ENCODE data around the gene GLRA1.

DNA sequence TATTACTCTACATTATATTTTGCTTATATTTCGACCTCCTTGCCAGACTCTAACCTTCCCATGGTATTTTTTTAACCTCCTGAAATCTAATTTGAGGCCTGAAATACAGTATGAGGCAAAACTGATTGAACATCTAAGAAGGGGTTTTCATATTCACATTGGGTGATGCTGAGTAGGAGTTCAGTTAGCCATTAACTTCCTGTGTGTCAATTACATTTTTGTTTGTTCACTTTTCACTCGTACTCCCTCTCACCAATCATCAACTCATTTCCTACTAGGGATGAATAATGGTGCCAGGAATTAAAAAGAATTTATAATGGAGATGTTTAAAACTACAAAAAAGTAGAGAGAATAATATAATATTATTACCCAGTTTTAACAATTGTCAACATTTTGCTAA is 27.6 kb upstream of the GLRA1 start:
- TF ChIP-seq POLR2A (IDR thresholded peaks at IDR 0.05; ENCODE audit: low read depth, low read length): no peak
- no peak for TF ChIP-seq SPI1 (IDR thresholded peaks at IDR 0.05; ENCODE audit: low read depth, low read length)
- no peak for TF ChIP-seq TAF1 (IDR thresholded peaks at IDR 0.05; ENCODE audit: low read depth, low read length)
- no peak for TF ChIP-seq POLR2AphosphoS5 (IDR thresholded peaks at IDR 0.05; ENCODE audit: low read depth, low read length)
